22Rv1 (cell line): ENCODE results near the gene TEX54.

ENCODE experiments used
- H3K27ac ChIP-seq: fragments of 450-650 bp; 2 replicates; pipeline ENCODE4 v1.5.1; 2017
- ZFX ChIP-seq: fragments of 450-650 bp; IDR thresholded peaks from 2 replicates; pipeline ENCODE4 v1.6.1; 2017; ENCODE audit warnings: antibody characterized with exemption, borderline replicate concordance
- TF ChIP-seq, protein P1 (sequence below): fragments of 450-650 bp; IDR thresholded peaks from 2 replicates; pipeline ENCODE4 v1.5.1; 2017; ENCODE audit warnings: mild to moderate bottlenecking

TEX54 gene

DNA sequence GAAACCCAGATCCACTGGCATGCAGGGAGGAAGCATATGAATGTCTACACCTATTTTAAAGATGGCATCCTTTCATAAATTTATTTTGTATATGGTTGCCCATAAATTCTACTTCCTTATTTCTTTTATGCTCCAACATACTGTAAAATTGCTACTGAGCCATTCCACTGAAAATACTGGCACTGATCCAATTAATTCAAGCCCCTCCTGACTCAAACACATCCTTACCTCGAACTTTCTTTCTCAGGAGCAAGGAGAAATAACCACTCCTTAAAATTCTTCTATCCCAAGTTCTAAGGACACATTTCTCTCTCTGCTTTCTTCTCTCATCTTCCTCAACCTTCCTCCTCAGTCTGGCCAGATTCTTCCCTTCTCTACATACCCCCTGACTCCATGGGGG is 21.9 kb downstream of the TEX54 start:
- H3K27ac ChIP-seq = peak overlapping the region; percentile 18; the same call in 1 of the 2 replicates
- TF ChIP-seq ZFX = no peak
- TF ChIP-seq, protein P1, sequence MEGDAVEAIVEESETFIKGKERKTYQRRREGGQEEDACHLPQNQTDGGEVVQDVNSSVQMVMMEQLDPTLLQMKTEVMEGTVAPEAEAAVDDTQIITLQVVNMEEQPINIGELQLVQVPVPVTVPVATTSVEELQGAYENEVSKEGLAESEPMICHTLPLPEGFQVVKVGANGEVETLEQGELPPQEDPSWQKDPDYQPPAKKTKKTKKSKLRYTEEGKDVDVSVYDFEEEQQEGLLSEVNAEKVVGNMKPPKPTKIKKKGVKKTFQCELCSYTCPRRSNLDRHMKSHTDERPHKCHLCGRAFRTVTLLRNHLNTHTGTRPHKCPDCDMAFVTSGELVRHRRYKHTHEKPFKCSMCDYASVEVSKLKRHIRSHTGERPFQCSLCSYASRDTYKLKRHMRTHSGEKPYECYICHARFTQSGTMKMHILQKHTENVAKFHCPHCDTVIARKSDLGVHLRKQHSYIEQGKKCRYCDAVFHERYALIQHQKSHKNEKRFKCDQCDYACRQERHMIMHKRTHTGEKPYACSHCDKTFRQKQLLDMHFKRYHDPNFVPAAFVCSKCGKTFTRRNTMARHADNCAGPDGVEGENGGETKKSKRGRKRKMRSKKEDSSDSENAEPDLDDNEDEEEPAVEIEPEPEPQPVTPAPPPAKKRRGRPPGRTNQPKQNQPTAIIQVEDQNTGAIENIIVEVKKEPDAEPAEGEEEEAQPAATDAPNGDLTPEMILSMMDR = no peak

DNA sequence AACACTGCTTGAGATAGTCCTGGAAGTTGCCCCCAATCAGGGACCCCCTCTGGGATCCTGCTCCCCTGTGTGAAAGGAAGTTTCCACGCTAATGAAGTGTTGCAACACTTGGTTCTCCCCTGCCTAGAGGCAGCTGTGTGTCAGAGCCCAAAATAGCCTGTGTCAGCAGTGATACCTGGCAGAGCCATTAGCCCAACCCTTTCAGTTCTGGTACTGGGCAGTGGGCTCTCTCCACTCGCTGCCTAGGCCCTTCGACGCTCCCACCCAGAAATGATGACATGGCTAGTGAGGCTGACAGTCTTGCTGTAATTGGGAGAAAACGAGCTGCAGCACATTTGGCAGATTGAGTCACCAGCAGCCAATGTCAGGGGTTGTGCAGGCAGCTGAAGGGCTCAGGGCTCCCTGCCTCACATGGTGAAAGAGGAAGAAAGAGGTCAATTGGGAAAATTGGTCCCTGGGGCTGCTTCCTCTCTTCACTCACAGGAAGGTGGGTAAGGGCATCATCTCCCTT is 26.0 kb downstream of the TEX54 start:
- peak overlapping the region; percentile 71 for H3K27ac ChIP-seq
- TF ChIP-seq ZFX = no peak
- TF ChIP-seq, protein P1 = no peak

DNA sequence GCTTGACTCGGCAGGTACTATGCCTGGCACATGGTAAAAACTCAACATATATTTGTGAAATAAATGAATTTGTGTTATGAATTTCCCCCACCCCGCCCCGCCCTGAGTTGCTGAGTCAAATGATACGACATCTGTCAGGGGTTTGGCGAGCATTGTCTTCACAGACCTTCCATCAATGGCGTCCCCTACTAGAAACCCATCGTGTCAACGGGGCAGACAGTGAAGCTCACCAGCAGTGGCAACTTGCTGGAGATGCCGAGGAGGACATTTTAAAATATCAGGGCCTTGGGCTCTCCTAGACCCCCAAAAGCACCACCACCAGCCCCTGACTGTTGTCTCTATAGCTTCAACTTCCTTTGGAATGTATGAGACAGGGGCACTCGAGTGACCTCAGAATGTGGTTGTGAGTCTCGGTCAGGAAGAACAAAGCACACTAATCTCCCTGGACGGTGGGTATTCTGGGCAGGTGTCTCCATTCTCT is 26.6 kb downstream of the TEX54 start:
- TF ChIP-seq ZFX = no peak
- TF ChIP-seq, protein P1 = no peak
- peak overlapping the region; percentile 71 for H3K27ac ChIP-seq

DNA sequence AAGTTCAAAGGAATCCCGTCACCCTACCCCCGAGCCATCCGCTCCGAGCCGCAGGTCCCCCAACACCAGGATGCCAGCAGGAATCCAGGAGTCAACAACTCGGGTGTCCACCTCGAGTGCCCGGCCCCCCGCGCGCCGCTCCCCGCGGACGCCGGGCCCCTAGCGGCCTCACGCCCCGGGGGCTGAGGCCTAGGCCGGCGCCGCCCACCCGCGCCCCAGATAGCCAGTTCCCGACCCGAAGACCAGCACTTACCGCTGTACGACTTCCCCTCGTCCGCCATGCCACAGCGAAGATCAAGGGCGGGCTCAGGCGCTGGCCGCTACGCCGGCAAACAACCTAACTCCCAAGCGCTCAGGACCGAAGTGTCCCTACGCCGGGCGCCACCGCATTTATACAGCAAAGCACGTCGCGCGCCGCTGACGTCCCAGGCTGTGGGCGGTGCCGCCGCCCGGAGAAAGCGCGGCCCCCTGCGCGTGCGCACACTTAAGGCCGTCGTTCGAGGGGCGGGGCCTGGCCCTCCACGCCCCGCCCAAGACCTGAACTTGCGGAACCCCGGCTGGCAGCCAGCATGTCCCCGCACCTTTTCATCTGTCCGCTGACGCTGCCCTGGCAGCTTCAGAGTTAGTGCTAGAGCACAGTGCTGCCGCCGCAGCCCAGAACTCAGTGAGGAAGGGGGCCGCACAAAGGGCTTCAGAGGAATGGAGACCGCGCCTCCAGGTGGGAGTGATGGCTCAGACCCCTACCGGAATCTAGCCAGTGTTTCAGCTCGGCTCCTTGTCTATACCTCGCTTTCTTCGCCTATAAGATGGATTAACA is 27.4 kb downstream of the TEX54 start, which contains the start of gene NXF1:
Gene NXF1 (minus strand): TSS at position 365 of the 817 bp plus-strand sequence. CDS start 84 bp downstream, at position 281.
- peak within 1 kb of the TSS; percentile 71 for H3K27ac ChIP-seq
- TF ChIP-seq, protein P1 = peak; percentile 3; the same call in 1 of the 2 replicates
- TF ChIP-seq ZFX = no peak

DNA sequence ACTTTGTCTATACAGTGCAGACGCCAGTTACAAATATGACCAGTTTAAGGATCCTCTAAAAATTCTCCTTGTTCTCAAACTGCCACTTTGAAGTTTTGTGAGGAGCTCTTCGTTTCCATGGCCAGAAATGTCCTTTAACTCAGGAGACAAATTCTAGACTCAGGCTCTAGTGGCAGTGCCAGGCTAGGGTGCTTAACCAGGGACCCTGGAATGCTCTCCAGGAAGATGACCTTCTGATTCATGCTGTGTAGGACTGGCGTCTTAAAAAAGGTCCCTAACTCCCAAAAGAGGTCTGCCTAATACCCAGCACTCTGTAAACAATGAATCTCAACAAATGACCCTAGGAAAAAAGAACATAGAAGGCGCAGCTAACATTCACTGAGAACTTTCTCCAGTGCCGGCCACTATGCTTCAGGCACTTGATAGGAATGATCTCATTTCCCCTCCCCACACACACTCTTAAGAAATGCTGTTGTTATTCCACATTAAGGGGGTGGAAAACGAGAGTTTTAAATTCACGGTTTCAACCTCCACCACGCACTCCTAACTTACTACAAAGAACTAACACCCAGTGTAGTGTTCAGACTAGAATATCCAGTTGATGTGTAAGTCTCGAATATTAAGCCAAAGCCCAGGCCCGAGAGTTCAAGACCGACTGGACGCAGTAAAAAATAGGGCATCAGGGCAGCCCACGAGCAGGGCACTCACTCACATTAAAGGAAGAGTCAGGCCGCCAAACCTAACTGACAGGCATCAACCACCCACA is 28.1 kb downstream of the TEX54 start:
- TF ChIP-seq, protein P1 = no peak
- no peak for TF ChIP-seq ZFX
- peak overlapping the region; percentile 71 for H3K27ac ChIP-seq

DNA sequence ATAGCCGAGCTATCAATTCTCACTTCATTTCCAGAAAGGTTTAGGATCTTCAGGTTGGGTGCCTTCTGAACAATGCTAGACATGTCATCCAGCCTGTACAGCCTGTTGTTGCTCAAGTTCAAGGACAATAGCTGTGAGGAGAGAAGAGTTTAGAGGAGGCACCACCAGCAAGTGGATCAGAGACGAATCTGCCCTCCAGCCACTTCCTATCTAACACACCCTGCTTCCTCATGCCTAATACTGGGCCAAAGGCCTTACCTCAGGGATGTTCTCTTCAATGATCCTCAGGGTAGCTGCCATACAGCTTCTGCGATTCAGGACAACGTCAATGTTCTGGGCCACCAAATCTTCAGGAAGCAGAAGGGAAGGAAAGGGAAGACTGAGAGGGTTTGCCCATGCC is 31.6 kb downstream of the TEX54 start:
- no peak overlapping the region for H3K27ac ChIP-seq
- TF ChIP-seq ZFX = no peak
- TF ChIP-seq, protein P1 = no peak
